Panc1 (cell line): ENCODE measurements around the gene ABT1. TPM values are rescaled to one million over a fixed set of nuclear protein-coding genes. Genes with fewer than 3 reads are reported as not detected.

Experiments
- ATAC-seq: fragments of 200-7000 bp; cut with Tn5 transposase; 2 replicates; pipeline ENCODE4 v1.9.1; 2020; ENCODE audit warnings: mild to moderate bottlenecking, moderate library complexity
- BruUV-seq: library from RNA; stranded (reverse); fragments of 400-500 nt; replicated peaks from 2 replicates; lab custom pipeline; 2021; lab: Mats Ljungman, UMichigan
- CTCF ChIA-PET: fragments of 300-600 bp; sonication (Branson Sonifier 250); formaldehyde crosslinking; loops from one replicate; lab custom pipeline; 2022; ENCODE audit warnings: antibody characterized with exemption; lab: Charles Lee
- POLR2A ChIA-PET: fragments of 300-600 bp; sonication (Branson Sonifier 250); formaldehyde crosslinking; loops from one replicate; lab custom pipeline; 2022; ENCODE audit warnings: antibody characterized with exemption; lab: Charles Lee
- DNase-seq: peaks from one replicate; pipeline ENCODE4 v3.0.0-alpha.2; 2010; ENCODE audit warnings: low read depth, low spot score
- H3K27ac ChIP-seq: 2 replicates; pipeline ENCODE4 v1.5.1; 2011; ENCODE audit warnings: mild to moderate bottlenecking, low read length, inconsistent platforms
- H3K27me3 ChIP-seq: fragments of 200-500 bp; sonication (Bioruptor generic); 2 replicates; pipeline ENCODE4 v1.6.0; 2014; ENCODE audit warnings: low read length, inconsistent platforms; ENCODE audit not compliant: control insufficient read depth, insufficient read depth
- H3K36me3 ChIP-seq: fragments of 200-500 bp; sonication (Bioruptor generic); 2 replicates; pipeline ENCODE4 v1.5.1; 2014; ENCODE audit warnings: inconsistent platforms, mild to moderate bottlenecking, low read length, moderate library complexity; ENCODE audit not compliant: control insufficient read depth, insufficient read depth
- H3K4me1 ChIP-seq: 2 replicates; pipeline ENCODE4 v1.5.1; 2011; ENCODE audit warnings: inconsistent platforms, mild to moderate bottlenecking, low read length, moderate library complexity; ENCODE audit not compliant: control insufficient read depth, insufficient read depth
- H3K4me3 ChIP-seq, 2 experiments: 2 replicates each; pipeline ENCODE4 v1.5.1; 2011 to 2012; ENCODE audit warnings: low read depth in 2 of 2, low read length in 2 of 2, mild to moderate bottlenecking in 2 of 2, inconsistent platforms in 1 of 2, moderate library complexity in 1 of 2
- H3K9me3 ChIP-seq: fragments of 200-500 bp; sonication (Bioruptor generic); 2 replicates; pipeline ENCODE4 v1.5.1; 2014; ENCODE audit warnings: low read depth, mild to moderate bottlenecking, inconsistent platforms, low read length, moderate library complexity; ENCODE audit not compliant: control insufficient read depth, insufficient read depth
- POLR2AphosphoS5 ChIP-seq: IDR thresholded peaks from 2 replicates; pipeline ENCODE4 v1.6.1; 2012; ENCODE audit warnings: mild to moderate bottlenecking, low read depth, low read length, moderate library complexity
- SIN3A ChIP-seq: IDR thresholded peaks from 2 replicates; pipeline ENCODE4 v1.6.1; 2012; ENCODE audit warnings: low read depth, mild to moderate bottlenecking, low read length, moderate library complexity, borderline replicate concordance; ENCODE audit not compliant: insufficient read depth
- TCF7L2 ChIP-seq: IDR thresholded peaks from 2 replicates; pipeline ENCODE4 v1.6.1; 2011; ENCODE audit warnings: mild to moderate bottlenecking, low read depth, low read length, inconsistent platforms
- in situ Hi-C: cut with HindIII; loops from 2 replicates; pipeline ENCODE4 v1.10.0; 2016; ENCODE audit warnings: low sequenced_read_pairs, low pct_unique_long_range_greater_than_20kb
- intact Hi-C: fragments of 100-400 bp; cut with micrococcal nuclease; formaldehyde crosslinking; loops from one replicate; pipeline ENCODE4 v1.10.0; 2022; ENCODE audit not compliant: unreplicated experiment
- total RNA-seq: library from RNA; stranded (reverse); gene quantifications from one replicate; pipeline ENCODE4 v1.2.1, GENCODE V29; 2021; ENCODE audit not compliant: unreplicated experiment
- TF ChIP-seq, protein P1 (sequence below): fragments of 450-650 bp; IDR thresholded peaks from 2 replicates; pipeline ENCODE4 v1.5.1; 2017; ENCODE audit warnings: mild to moderate bottlenecking
- TF ChIP-seq, protein P2 (sequence below), 2 experiments: IDR thresholded peaks; 2 replicates each; pipeline ENCODE4 v1.6.1; 2011 to 2012; ENCODE audit warnings: low read depth in 2 of 2, control low read depth in 1 of 2, low read length in 1 of 2, mild to moderate bottlenecking in 1 of 2, moderate library complexity in 1 of 2; ENCODE audit not compliant: insufficient read depth in 1 of 2

The ABT1 gene
- total RNA-seq, 1 experiment from 2014 or later, result 18.0 TPM

DNA sequence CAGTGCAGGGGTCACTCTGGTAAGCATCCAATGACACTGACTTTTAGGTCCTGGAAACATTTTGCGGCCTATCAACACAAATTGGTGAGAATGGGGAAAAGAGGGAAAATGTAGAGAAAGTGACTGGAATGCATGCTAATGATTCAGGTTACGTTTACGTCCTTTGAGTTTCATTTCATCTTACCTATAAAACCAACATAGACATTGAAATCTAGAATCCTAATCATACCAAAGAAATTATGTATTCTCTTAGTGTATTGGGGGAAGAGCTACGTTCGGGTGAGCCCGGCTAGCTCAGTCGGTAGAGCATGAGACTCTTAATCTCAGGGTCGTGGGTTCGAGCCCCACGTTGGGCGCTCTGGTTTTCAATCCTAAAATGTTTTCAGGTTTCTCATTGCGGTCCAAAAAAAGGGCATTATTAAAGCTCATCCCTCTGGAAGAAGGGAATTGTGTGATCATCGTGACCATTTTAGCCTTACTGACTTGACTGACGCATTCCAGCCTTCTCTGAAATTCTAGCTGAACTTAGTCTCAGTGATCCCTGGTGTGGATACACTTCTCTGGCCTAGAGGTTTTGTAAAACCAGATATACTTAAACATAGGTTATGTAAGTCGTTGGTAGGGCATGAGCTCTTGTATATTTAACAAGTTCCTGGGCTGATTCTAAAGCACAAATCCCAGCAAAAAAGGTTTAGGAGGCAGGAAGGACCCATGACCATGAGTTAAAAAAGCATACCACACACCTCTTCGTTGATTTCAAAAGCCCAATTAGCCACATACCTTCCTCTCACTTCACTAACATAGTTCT, 40.3 kb upstream of the ABT1 start:
- H3K36me3 ChIP-seq, result no peaks in the 10 kb centered on the region
- ATAC-seq, result peak; percentile 86
- no peaks in the 10 kb centered on the region for H3K27me3 ChIP-seq
- in situ Hi-C loops (no loop called here), intact Hi-C loops (no loop called here)
- BruUV-seq, result TSS peak; percentile 100
- no peaks in the 10 kb centered on the region for H3K9me3 ChIP-seq
- H3K4me3 ChIP-seq, result peak overlapping the region; percentile 77 to 96
- TF ChIP-seq, protein P1, sequence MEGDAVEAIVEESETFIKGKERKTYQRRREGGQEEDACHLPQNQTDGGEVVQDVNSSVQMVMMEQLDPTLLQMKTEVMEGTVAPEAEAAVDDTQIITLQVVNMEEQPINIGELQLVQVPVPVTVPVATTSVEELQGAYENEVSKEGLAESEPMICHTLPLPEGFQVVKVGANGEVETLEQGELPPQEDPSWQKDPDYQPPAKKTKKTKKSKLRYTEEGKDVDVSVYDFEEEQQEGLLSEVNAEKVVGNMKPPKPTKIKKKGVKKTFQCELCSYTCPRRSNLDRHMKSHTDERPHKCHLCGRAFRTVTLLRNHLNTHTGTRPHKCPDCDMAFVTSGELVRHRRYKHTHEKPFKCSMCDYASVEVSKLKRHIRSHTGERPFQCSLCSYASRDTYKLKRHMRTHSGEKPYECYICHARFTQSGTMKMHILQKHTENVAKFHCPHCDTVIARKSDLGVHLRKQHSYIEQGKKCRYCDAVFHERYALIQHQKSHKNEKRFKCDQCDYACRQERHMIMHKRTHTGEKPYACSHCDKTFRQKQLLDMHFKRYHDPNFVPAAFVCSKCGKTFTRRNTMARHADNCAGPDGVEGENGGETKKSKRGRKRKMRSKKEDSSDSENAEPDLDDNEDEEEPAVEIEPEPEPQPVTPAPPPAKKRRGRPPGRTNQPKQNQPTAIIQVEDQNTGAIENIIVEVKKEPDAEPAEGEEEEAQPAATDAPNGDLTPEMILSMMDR, result no peak
- TF ChIP-seq SIN3A (0 out of 2 replicates have a peak, but pooled peaks have one; percentile 69), POLR2AphosphoS5 (peak; percentile 67; the same call in 1 of the 2 replicates)
- TF ChIP-seq, protein P2, sequence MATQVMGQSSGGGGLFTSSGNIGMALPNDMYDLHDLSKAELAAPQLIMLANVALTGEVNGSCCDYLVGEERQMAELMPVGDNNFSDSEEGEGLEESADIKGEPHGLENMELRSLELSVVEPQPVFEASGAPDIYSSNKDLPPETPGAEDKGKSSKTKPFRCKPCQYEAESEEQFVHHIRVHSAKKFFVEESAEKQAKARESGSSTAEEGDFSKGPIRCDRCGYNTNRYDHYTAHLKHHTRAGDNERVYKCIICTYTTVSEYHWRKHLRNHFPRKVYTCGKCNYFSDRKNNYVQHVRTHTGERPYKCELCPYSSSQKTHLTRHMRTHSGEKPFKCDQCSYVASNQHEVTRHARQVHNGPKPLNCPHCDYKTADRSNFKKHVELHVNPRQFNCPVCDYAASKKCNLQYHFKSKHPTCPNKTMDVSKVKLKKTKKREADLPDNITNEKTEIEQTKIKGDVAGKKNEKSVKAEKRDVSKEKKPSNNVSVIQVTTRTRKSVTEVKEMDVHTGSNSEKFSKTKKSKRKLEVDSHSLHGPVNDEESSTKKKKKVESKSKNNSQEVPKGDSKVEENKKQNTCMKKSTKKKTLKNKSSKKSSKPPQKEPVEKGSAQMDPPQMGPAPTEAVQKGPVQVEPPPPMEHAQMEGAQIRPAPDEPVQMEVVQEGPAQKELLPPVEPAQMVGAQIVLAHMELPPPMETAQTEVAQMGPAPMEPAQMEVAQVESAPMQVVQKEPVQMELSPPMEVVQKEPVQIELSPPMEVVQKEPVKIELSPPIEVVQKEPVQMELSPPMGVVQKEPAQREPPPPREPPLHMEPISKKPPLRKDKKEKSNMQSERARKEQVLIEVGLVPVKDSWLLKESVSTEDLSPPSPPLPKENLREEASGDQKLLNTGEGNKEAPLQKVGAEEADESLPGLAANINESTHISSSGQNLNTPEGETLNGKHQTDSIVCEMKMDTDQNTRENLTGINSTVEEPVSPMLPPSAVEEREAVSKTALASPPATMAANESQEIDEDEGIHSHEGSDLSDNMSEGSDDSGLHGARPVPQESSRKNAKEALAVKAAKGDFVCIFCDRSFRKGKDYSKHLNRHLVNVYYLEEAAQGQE (IDR thresholded peaks at IDR 0.05; ENCODE audit: insufficient read depth in 1 of 2, low read depth in 2 of 2, low read length in 1 of 2), result no peak
- DNase-seq, result peak; percentile 98
- H3K4me1 ChIP-seq, result peaks cover 19% of the 10 kb centered on the region
- POLR2A ChIA-PET, result interaction anchor here (0.5 to 0.8 kb wide), 2 partner anchors 11 to 13 kb away, joined by 4 to 8 read pairs; no protein-coding TSS in a partner anchor
- H3K27ac ChIP-seq, result peak overlapping the region; percentile 58
- CTCF ChIA-PET, result interaction anchor here (0.5 to 1.2 kb wide), 5 partner anchors 16 to 352 kb away, joined by 4 to 8 read pairs (median 5); a partner anchor contains a TSS

DNA sequence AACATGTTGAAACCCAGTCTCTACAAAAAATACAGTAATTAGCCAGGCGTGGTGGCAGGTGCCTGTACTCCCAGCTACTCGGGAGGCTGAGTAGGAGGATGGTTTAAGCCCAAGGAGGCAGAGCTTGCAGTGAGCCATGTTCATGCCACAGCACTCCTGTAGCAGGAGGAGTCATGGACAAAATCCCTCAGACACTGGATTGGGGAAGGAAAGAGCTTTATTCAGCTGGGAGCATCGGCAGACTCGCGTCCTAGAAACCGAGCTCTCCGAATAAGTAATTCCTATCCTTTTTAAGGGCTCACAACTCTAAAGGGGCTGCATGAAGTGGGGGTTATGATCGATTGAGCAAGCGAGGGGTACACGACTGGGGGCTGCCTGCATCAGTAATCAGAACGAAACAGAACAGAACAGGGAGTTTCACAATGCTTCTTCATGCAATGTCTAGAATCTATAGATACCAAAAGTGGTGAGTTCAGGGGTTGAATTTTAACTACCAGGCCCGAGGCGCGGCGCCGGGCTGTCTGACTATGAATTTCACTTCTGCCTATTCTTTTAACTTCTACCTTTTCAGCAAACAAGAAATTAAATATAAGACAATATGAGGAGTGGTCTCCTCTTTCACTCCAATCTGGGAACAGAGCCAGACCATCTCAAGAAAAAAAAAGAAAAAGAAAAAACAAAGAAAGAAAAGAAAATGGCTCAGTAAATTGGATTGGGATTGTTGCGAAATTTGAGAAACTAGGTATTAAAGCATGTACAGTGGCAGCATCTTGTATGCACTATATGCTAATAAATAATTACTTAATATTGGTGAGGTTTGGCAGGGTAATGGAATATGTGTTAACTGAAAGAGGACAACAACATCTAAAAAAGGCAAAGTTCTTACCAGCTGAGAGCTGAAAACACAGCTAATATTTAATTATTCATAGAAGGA, 35.0 kb upstream of the ABT1 start:
- ChIA-PET POLR2A (interaction anchor here (0.7 kb wide), 1 partner anchor 173 kb away, joined by 4 read pairs; no protein-coding TSS in a partner anchor), CTCF (no interaction called here)
- TF ChIP-seq, protein P1, result no peak
- TF ChIP-seq, protein P2 (IDR thresholded peaks at IDR 0.05; ENCODE audit: insufficient read depth in 1 of 2, low read depth in 2 of 2, low read length in 1 of 2), result no peak
- TF ChIP-seq POLR2AphosphoS5 (no peak), SIN3A (no peak), TCF7L2 (no peak)
- H3K9me3 ChIP-seq, result no peaks in the 10 kb centered on the region
- DNase-seq (no peak), ATAC-seq (no peak)
- no peaks in the 10 kb centered on the region for H3K27me3 ChIP-seq
- no TSS peak for BruUV-seq
- no peak overlapping the region for H3K27ac ChIP-seq
- H3K4me1 ChIP-seq, result peaks cover 6% of the 10 kb centered on the region
- H3K36me3 ChIP-seq, result no peaks in the 10 kb centered on the region
- H3K4me3 ChIP-seq, result no peak overlapping the region
- intact Hi-C loops (no loop called here), in situ Hi-C loops (no loop called here)
